ENCODE results near the gene SLX1A. TPM values are rescaled to one million over a fixed set of nuclear protein-coding genes. Genes with fewer than 3 reads are reported as not detected.
"Not testable (repeated sequence)": the region's sequence is repeated elsewhere in the genome, so short reads cannot be mapped to it uniquely, and the experiment has no call there.

SLX1A gene
- total and polyA plus RNA-seq, 3 experiments from 2014 or later = 63.6 to 70.9 (median 68.8) TPM

DNA sequence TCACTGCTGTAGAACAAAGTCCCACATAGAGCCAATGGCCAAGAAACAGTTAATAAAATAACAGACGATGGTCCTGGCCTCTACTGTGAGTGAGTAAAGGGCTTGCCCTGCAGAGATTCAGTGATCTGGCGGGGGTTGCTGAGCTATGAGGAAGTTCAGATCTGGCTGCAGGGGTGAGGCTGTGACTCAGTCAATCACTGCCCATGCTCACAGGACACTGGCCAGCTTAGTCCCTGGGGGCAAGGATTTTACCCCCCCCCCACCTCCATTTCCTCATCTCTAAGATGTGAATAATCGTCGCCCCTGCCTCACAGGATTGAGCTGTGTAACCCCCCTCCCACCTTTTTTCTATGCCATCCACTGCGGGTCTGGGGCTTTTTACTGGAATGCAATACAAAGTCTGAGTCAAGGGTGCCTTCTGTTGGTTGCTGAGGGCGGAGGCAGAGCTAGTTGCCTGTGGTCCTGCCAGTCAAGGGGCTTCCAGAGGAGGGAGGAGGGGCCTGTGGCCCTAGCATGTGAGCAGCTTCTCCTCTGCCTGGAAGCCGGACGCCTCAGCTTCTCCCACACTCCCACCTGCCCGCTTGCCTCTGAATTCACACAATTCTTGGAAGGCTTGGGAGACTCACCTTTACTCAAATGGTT is 13.5 kb downstream of the SLX1A start:
- H3K36me3 Mint-ChIP-seq; H3K36me3 ChIP-seq (ENCODE audit: insufficient read depth, low read length); H3K27me3 Mint-ChIP-seq; H3K4me1 ChIP-seq (ENCODE audit: insufficient read depth, low read length); H3K9me3 ChIP-seq (ENCODE audit: low read length); H3K27me3 ChIP-seq (ENCODE audit: insufficient read depth, low read length, poor library complexity, severe bottlenecking); H3K4me3 ChIP-seq (ENCODE audit: low read length); H3K9me3 Mint-ChIP-seq; POLR2A ChIA-PET; CTCF ChIA-PET; H3K27ac ChIP-seq (ENCODE audit: low read depth, low read length); H3K4me1 Mint-ChIP-seq: not testable (repeated sequence)
- DNase-seq = peak in 1 of 5 donors; percentile 4
- peak overlapping the region in 1 of 7 donors; percentile 13 for H3K4me3 Mint-ChIP-seq
- H3K27ac Mint-ChIP-seq = peak overlapping the region in 1 of 8 donors; percentile 38

DNA sequence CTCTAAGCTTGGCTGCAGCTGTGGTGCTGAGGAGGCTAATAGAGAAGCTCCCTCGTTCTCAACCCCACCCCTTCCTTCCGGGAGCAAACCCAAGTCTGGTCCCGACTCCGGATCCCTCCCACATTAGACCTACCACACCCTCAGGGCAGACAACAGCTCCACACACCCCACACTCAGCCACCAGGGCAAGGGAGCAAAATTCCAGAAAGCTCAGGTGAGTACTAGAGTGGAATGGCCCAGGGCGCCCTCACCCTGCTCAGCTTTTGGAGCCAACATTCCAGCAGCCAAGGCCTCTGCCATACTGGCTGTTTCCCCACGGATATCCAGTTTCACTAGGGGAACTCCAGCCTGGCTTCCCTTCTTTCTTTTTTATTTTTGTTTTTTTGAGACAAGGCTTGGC is 15.4 kb downstream of the SLX1A start:
- H3K9me3 Mint-ChIP-seq; H3K36me3 Mint-ChIP-seq; H3K4me3 ChIP-seq (ENCODE audit: low read length); H3K27me3 ChIP-seq (ENCODE audit: insufficient read depth, low read length, poor library complexity, severe bottlenecking); H3K4me3 Mint-ChIP-seq; H3K27ac ChIP-seq (ENCODE audit: low read depth, low read length); H3K4me1 ChIP-seq (ENCODE audit: insufficient read depth, low read length); H3K9me3 ChIP-seq (ENCODE audit: low read length); CTCF ChIA-PET; H3K36me3 ChIP-seq (ENCODE audit: insufficient read depth, low read length); H3K27me3 Mint-ChIP-seq; POLR2A ChIA-PET; H3K4me1 Mint-ChIP-seq; H3K27ac Mint-ChIP-seq: not testable (repeated sequence)
- peak in 3 of 5 donors; percentile 5 to 44 (median 11) for DNase-seq

DNA sequence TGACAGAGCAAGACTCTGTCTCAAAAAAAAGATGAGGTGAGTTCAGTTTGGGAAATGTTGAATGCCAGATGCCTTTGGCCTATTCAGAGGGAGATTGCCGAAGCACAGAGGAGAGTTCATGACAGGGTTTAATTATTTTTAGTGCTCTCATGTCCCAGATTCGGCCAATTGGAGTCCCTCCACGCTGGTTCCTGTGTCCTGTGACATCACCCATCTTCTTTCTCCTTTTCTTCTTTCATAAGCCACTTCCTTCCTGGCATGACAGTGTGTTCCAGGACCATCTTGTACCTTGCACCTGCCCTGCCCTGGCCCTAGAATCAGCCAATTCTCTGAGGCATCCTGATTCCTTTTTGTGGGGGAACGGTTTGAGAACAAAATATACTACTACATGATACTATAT is 17.7 kb downstream of the SLX1A start:
- POLR2A ChIA-PET; H3K9me3 ChIP-seq (ENCODE audit: low read length); H3K9me3 Mint-ChIP-seq; CTCF ChIA-PET; H3K27ac ChIP-seq (ENCODE audit: low read depth, low read length); H3K4me3 ChIP-seq (ENCODE audit: low read length); H3K27me3 Mint-ChIP-seq; H3K4me1 Mint-ChIP-seq; H3K27me3 ChIP-seq (ENCODE audit: insufficient read depth, low read length, poor library complexity, severe bottlenecking); DNase-seq; H3K36me3 ChIP-seq (ENCODE audit: insufficient read depth, low read length); H3K36me3 Mint-ChIP-seq; H3K4me3 Mint-ChIP-seq; H3K27ac Mint-ChIP-seq; H3K4me1 ChIP-seq (ENCODE audit: insufficient read depth, low read length): not testable (repeated sequence)

DNA sequence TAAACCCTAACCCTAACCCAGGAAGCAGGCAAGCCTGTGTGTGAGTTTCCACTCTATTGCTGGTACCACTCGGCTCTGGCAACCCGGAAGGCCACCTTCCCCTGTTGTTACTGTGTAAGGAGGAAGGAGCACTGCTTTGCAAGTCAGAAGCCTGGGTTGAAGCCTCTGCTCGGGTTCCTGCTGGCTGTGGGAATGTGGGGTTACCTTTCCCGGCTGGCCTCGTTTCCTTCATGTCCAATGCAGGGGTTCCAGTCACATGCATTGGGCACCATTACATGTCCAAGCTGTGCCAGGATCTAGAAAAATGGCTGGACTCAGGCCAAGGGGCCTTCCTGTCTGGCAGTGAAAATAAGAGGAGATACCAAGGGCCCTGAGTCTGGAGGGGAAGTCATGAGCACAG is 23.4 kb downstream of the SLX1A start:
- CTCF ChIA-PET; H3K36me3 ChIP-seq (ENCODE audit: insufficient read depth, low read length); H3K4me3 Mint-ChIP-seq; H3K4me1 ChIP-seq (ENCODE audit: insufficient read depth, low read length); H3K4me1 Mint-ChIP-seq; H3K4me3 ChIP-seq (ENCODE audit: low read length); H3K9me3 Mint-ChIP-seq; POLR2A ChIA-PET; H3K27me3 ChIP-seq (ENCODE audit: insufficient read depth, low read length, poor library complexity, severe bottlenecking); H3K27ac ChIP-seq (ENCODE audit: low read depth, low read length); H3K27me3 Mint-ChIP-seq; H3K27ac Mint-ChIP-seq; H3K9me3 ChIP-seq (ENCODE audit: low read length); H3K36me3 Mint-ChIP-seq: not testable (repeated sequence)
- DNase-seq = peak in 1 of 5 donors; percentile 0

Other genes with a start within 250 kb of the SLX1A start
- 10 to 100 TPM; 36.8 to 43.4 TPM for gene TMEM219, start 231.8 kb upstream of the SLX1A start, total RNA-seq
- 168 TPM for gene TMEM219, start 231.8 kb upstream of the SLX1A start, polyA plus RNA-seq
- 10 to 100 TPM; 41.8 to 44.3 TPM for gene TAOK2, start 220.0 kb upstream of the SLX1A start, total RNA-seq
- gene TAOK2, start 220.0 kb upstream of the SLX1A start, polyA plus RNA-seq = 7.1 TPM
- gene HIRIP3, start 198.3 kb upstream of the SLX1A start, total RNA-seq = 10 to 100 TPM; 45.6 to 48.0 TPM
- gene HIRIP3, start 198.3 kb upstream of the SLX1A start, polyA plus RNA-seq = 22.0 TPM
- gene INO80E, start 197.6 kb upstream of the SLX1A start, total RNA-seq = 100 to 1,000 TPM; 121 to 123 TPM
- 6.5 TPM for gene INO80E, start 197.6 kb upstream of the SLX1A start, polyA plus RNA-seq
- gene DOC2A, start 182.8 kb upstream of the SLX1A start, total RNA-seq = under 1 TPM; 0.13 to 0.42 TPM
- not detected for gene DOC2A, start 182.8 kb upstream of the SLX1A start, polyA plus RNA-seq
- not detected for gene C16orf92, start 170.7 kb upstream of the SLX1A start, total RNA-seq
- not detected for gene C16orf92, start 170.7 kb upstream of the SLX1A start, polyA plus RNA-seq
- gene TLCD3B, start 162.6 kb upstream of the SLX1A start, total RNA-seq = under 1 TPM; 0.55 to 0.84 TPM
- gene TLCD3B, start 162.6 kb upstream of the SLX1A start, polyA plus RNA-seq = not detected
- gene ALDOA, start 128.1 kb upstream of the SLX1A start, total RNA-seq = 1,000 to 10,000 TPM; 1,907 to 1,909 TPM
- gene ALDOA, start 128.1 kb upstream of the SLX1A start, polyA plus RNA-seq = 1,157 TPM
- 100 to 1,000 TPM; 137 to 149 TPM for gene PPP4C, start 117.9 kb upstream of the SLX1A start, total RNA-seq
- gene PPP4C, start 117.9 kb upstream of the SLX1A start, polyA plus RNA-seq = 201 TPM
- under 1 TPM; 0.71 to 0.83 TPM for gene TBX6, start 102.0 kb upstream of the SLX1A start, total RNA-seq
- not detected for gene TBX6, start 102.0 kb upstream of the SLX1A start, polyA plus RNA-seq
- 10 to 100 TPM; 32.6 to 36.1 TPM for gene YPEL3, start 97.7 kb upstream of the SLX1A start, total RNA-seq
- 326 TPM for gene YPEL3, start 97.7 kb upstream of the SLX1A start, polyA plus RNA-seq
- gene GDPD3, start 80.3 kb upstream of the SLX1A start, total RNA-seq = 1 to 10 TPM; 4.7 to 5.3 TPM
- gene GDPD3, start 80.3 kb upstream of the SLX1A start, polyA plus RNA-seq = not detected
- gene MAPK3, start 70.7 kb upstream of the SLX1A start, total RNA-seq = 10 to 100 TPM; 38.3 to 43.0 TPM
- gene MAPK3, start 70.7 kb upstream of the SLX1A start, polyA plus RNA-seq = 7.0 TPM
- 100 to 1,000 TPM; 889 to 952 TPM for gene CORO1A, start 10.3 kb upstream of the SLX1A start, total RNA-seq
- 1,446 TPM for gene CORO1A, start 10.3 kb upstream of the SLX1A start, polyA plus RNA-seq
- 100 to 1,000 TPM; 268 to 271 TPM for gene BOLA2B, start 209 bp upstream of the SLX1A start, total RNA-seq
- gene BOLA2B, start 209 bp upstream of the SLX1A start, polyA plus RNA-seq = 208 TPM
- 10 to 100 TPM; 12.7 to 17.6 TPM for gene SULT1A3, start 5.4 kb downstream of the SLX1A start, total RNA-seq
- 1.4 TPM for gene SULT1A3, start 5.4 kb downstream of the SLX1A start, polyA plus RNA-seq
- 10 to 100 TPM; 10.2 to 12.0 TPM for gene NPIPB13, start 54.6 kb downstream of the SLX1A start, total RNA-seq
- 1.2 TPM for gene NPIPB13, start 54.6 kb downstream of the SLX1A start, polyA plus RNA-seq
- 10 to 100 TPM; 84.5 to 89.5 TPM for gene CD2BP2, start 161.4 kb downstream of the SLX1A start, total RNA-seq
- 27.2 TPM for gene CD2BP2, start 161.4 kb downstream of the SLX1A start, polyA plus RNA-seq
- gene TBC1D10B, start 176.6 kb downstream of the SLX1A start, total RNA-seq = 10 to 100 TPM; 59.0 to 61.4 TPM
- 17.3 TPM for gene TBC1D10B, start 176.6 kb downstream of the SLX1A start, polyA plus RNA-seq
- gene MYL11, start 180.9 kb downstream of the SLX1A start, total RNA-seq = 1 to 10 TPM; 1.9 to 2.4 TPM
- gene MYL11, start 180.9 kb downstream of the SLX1A start, polyA plus RNA-seq = 4.6 TPM
- gene SEPTIN1, start 188.7 kb downstream of the SLX1A start, total RNA-seq = 100 to 1,000 TPM; 187 to 193 TPM
- gene SEPTIN1, start 188.7 kb downstream of the SLX1A start, polyA plus RNA-seq = 227 TPM
- 10 to 100 TPM; 18.4 to 19.3 TPM for gene ZNF48, start 201.5 kb downstream of the SLX1A start, total RNA-seq
- 10.2 TPM for gene ZNF48, start 201.5 kb downstream of the SLX1A start, polyA plus RNA-seq
- 1 to 10 TPM; 7.3 to 9.8 TPM for gene ZNF771, start 213.7 kb downstream of the SLX1A start, total RNA-seq
- gene ZNF771, start 213.7 kb downstream of the SLX1A start, polyA plus RNA-seq = 6.0 TPM
- 100 to 1,000 TPM; 174 to 175 TPM for gene DCTPP1, start 236.2 kb downstream of the SLX1A start, total RNA-seq
- 73.7 TPM for gene DCTPP1, start 236.2 kb downstream of the SLX1A start, polyA plus RNA-seq

Data from CD8-positive, alpha-beta memory T cell (primary cell).